Urothelium cell line (cell line): ENCODE measurements around the gene INHBE.
"Not testable (repeated sequence)": the region's sequence is repeated elsewhere in the genome, so short reads cannot be mapped to it uniquely, and the experiment has no call there.

Experiments
- DNase-seq: peaks from one replicate; pipeline ENCODE4 v3.0.0; 2011; ENCODE audit warnings: low spot score, mixed read lengths
- FAIRE-seq: peaks from 2 replicates; lab custom pipeline; 2011; peaks lifted over from hg19 to GRCh38; lab: Jason Lieb, UNC

INHBE gene

DNA sequence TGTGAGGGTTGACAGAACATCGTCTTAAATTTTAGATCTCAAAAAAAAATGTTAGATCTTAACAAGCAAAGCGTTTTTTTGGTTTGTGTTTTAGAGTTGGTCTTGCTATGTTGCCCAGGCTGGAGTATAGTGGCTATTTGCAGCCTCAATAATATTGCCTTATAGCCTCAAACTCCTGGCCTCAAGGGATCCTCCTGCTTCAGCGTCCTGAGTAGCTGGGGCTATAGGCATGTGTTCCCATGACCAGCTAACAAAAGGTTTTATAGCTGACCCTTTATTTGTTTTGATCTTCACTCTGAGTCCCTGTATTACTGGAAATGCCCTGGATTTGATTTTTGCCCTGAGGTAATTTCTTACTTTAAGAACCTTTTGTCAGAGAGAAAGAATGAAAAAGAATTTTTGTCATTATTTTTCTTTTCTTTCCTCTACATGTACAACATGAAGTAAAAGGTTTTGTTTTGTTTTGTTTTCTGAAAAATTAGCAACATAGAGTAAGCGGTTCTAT lies 15.3 kb upstream of the INHBE start:
- no peak for FAIRE-seq

DNA sequence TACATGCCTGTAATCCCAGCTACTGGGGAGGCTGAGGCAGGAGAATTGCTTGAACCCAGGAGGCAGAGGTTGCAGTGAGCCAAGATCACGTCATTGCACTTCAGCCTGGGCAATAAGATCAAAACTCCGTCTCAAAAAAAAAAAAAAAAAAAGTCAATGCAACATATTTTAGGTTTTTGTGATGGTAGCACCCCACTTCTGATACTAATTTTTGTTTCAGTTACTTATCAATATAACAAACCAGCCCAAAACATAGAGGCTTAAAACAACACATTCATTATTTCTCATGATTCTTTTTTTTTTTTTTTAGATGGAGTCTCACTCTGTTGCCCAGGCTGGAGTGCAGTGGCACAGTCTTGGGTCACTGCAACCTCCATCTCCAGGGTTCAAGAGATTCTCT lies 13.7 kb upstream of the INHBE start:
- FAIRE-seq, DNase-seq: not testable (repeated sequence)

More for the DNA sequence above, 15.3 kb upstream of the INHBE start:
- DNase-seq, result no peak

DNA sequence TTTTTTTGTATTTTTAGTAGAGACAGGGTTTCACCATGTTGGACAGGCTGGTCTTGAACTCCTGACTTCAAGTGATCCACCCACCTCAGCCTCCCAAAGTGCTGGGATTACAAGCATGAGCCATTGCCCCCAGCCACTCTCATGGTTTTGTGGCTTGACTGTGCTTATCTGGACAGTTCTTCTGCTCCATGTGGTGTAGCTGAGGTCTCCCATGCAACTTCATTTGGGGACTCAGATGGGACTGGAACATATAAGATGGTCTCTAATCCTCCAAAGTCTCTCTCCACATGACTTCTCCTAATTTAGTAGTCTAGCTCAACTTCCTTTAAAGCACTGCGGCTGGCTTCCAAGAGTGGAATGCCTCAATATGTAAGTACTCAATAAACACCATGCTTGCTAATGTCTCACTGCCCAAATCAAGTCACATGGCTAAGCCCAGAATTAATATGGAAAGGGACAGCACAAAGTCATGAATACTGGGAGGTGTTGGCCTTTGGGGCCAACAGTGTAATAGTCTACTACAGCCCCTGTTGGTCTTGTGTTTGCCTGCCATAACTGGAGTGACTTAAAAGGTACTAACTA lies 13.2 kb upstream of the INHBE start:
- FAIRE-seq (no peak), DNase-seq (no peak)

DNA sequence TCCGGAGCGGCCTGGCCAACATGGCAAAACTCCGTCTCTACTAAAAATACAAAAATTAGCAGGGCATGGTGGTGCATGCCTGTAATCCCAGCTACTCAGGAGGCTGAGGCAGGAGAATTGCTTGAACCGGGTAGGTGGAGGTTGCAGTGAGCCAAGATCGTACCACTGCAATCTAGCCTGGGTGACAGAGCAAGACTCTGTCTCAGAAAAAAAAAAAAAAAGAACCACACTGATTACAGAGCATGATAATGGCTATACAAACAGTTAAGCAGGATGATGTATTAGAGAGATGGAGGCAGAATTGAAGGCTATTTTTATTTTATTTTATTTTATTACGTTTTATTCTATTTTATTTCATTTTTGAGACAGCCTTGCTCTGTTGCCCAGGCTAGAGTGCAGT lies 10.8 kb upstream of the INHBE start:
- not testable (repeated sequence) for FAIRE-seq

DNA sequence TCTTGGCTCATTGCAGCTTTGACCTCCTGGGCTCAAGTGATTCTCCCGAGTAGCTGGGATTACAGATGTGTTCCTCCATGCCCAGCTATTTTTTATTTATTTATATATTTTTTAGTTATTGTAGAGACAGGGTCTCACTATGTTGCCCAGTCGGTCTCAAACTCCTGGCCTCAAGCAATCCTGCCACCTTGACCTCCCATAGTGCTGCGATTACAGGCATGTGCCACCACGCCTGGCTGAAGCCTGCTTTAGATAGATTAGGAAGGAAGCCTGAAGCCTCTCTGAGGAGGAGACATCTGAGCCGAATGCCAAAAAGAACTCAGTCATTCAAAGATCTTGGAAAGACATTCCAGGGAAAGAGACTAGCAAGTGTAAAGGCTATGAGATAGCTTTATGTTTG lies 10.4 kb upstream of the INHBE start:
- DNase-seq, result no peak
- FAIRE-seq, result no peak

More for the DNA sequence above, 10.8 kb upstream of the INHBE start:
- DNase-seq, result not testable (repeated sequence)

DNA sequence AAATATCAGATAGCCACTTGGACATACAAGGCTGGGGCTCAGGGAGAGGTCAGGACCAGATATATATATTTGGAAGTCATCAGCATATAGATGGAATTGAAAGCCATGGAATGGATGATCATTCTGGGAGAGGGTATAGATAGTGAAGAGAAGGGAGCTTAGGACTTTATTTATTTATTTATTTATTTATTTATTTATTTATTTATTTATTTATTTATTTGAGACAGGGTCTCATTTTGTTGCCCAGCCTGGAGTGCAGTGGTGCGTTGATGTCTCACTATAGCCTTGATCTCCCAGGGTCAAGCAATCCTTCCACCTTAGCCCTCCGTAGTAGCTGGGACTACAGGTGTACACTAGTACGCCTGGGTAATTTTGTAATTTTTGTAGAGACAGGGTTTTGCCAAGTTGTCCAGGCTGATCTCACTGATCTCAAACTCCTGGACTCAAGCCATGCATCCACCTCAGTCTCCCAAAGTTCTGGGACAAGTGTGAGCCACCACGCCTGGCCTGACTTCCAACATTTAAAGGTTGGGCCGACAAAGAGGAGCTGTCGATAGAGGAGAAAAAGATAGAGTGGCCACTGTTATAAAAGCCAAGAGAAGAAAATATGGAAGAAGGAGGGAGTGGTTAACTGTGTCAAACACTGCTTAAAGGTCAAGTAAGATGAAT lies 8.7 kb upstream of the INHBE start:
- FAIRE-seq, result no peak
- DNase-seq, result no peak

DNA sequence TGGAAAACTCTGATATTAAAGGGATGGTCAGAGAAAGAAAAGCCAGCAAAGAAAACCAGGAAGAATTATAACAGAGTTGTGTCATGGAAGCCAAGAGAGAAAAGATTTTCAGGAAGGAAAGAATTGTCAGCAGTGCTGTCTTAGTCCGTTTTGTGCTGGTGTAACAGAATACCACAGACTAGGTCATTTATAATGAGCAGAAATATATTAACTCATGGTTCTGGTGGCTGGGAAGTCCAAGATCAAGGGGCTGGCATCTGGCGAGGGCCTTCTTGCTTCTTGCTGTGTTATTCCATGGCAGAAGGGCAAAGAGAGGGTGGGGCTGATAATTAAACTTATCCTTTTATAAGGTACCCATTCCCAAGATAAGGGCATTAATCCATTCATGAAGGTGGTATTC lies 6.4 kb upstream of the INHBE start:
- FAIRE-seq (no peak), DNase-seq (no peak)

DNA sequence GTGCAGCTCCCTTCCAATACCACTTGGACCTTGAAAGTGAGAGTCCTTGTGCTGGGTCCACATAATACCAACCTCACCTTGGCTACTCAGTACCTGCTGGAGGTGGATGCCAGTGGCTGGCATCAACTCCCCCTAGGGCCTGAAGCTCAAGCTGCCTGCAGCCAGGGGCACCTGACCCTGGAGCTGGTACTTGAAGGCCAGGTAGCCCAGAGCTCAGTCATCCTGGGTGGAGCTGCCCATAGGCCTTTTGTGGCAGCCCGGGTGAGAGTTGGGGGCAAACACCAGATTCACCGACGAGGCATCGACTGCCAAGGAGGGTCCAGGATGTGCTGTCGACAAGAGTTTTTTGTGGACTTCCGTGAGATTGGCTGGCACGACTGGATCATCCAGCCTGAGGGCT lies 5.7 kb upstream of the INHBE start:
- FAIRE-seq, result no peak
- no peak for DNase-seq

DNA sequence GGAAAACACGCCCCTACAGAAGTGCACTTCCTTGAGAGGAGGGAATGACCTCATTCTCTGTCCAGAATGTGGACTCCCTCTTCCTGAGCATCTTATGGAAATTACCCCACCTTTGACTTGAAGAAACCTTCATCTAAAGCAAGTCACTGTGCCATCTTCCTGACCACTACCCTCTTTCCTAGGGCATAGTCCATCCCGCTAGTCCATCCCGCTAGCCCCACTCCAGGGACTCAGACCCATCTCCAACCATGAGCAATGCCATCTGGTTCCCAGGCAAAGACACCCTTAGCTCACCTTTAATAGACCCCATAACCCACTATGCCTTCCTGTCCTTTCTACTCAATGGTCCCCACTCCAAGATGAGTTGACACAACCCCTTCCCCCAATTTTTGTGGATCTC lies 5.0 kb upstream of the INHBE start:
- no peak for DNase-seq
- no peak for FAIRE-seq

DNA sequence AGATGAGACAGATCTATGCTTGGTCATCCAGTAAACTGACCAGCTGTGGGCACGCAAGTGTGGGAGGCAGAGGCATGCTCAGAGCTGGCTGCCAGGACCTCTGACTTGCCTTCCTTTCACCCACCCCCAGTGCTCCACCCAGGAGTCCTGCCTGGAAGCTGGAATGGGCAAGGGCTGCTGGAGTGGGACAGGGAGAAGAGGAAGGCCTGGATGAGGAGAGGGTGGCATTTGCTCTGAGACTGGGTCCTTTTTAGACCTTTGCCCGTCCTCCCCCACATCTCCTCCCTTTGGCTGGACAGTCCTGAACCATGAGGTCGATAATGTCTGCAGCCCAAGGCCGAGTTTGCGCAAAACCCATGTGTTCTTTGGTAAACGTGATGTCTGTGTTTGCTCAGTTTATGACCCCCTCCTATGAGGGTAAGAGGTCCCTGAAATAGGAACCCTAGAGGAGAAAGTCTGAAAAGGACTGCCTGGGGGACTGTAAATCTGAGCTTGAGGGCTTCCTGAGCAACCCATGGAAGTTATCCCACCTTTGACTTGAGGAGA lies 3.8 kb upstream of the INHBE start:
- FAIRE-seq (no peak), DNase-seq (no peak)

DNA sequence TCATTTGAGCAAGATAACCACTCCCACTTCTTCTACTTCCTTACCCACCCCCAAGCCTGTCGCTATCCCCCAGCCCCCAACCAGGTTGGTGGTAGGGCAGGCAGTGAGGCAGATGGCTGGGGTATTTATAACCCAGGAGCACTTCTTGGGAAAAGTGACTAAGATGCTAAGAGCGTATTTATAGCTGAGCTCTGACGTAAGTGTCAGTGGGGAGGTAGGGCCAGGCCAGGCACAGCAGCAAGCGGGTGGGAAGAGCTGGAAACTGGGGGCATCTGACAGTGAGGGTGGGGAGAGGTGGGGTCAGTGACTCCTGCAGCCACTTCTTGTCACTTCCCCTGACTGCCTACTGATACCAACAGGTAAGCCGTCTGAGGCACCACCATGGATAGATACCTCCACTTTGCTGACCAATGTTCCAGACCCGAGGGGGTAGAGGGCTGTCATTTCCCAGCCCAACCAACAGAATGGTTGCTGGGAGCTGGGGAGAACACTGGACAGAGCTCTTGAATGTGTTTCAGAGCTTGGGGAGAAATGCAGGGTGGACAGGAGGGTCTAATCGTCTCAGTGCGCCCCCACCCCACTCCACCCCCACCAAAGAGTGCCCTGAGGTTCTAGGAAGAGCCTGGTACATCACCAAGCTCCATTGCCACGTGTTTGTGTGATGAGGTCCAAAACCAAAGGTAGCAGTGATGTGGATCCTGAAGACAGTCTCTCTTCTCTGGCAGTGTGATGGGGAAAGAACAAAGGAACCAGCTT lies 2.7 kb upstream of the INHBE start:
- FAIRE-seq, result no peak
- peak; percentile 68 for DNase-seq

DNA sequence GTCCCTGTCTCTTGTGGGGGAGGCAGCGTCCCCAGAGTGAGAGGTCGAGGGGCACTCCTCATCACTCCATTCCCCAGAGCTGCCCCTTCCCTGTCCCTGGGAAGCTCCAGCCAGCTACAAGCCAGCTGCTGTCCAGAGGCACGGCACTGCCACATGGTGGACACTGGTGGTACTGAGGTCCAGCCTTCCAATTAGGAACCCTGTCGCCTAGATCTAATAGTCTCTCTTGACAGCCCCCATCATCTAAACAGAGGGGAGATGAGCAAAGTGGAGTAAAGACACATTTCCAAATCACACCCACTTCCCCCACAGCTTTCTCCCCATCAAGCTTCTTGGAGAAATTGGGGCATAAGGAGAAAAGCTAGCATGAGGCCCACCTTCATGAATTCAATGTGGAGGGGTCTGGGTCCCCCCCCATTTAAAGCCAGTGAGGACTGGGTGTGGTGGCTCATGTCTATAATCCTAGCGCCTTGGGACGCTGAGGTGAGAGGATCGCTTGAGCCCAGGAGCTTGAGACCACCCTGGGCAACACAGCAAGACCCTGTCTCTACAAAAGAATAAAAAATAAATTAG lies 2.1 kb upstream of the INHBE start:
- FAIRE-seq, result no peak
- peak; percentile 74 for DNase-seq

DNA sequence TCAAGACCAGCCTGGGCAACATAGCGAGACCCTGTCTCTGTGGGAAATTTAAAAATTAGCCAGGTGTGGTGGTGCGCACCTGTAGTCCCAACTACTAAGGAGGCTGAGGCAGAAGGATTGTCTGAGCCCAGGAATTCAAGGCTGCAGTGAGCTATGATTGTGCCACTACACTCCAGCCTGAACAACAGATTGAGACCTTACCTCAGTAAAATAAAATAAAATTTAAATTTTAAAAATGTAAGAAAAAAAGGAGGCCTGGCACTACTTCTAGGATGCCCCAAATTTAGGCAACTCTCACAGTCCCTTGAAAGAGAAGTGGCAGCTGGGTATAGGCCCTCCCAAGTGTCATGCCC lies 918 bp upstream of the INHBE start:
- FAIRE-seq (no peak), DNase-seq (no peak)

DNA sequence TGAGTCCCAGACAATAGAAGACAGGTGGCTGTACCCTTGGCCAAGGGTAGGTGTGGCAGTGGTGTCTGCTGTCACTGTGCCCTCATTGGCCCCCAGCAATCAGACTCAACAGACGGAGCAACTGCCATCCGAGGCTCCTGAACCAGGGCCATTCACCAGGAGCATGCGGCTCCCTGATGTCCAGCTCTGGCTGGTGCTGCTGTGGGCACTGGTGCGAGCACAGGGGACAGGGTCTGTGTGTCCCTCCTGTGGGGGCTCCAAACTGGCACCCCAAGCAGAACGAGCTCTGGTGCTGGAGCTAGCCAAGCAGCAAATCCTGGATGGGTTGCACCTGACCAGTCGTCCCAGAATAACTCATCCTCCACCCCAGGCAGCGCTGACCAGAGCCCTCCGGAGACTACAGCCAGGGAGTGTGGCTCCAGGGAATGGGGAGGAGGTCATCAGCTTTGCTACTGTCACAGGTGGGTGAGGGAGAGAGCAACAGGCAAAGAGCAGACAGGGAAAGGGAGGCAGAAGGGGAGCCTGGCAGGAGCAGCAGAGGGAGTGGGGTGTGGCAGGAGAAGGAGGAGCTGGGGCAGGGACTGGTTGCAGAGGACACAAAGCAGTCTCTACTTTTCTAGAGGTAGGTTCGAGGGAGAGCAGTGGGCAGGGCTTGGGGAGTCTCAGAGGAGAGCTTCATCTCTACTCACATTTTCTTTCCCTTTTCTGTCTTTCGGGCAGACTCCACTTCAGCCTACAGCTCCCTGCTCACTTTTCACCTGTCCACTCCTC lies 452 bp downstream of the INHBE start:
- no peak for DNase-seq

DNA sequence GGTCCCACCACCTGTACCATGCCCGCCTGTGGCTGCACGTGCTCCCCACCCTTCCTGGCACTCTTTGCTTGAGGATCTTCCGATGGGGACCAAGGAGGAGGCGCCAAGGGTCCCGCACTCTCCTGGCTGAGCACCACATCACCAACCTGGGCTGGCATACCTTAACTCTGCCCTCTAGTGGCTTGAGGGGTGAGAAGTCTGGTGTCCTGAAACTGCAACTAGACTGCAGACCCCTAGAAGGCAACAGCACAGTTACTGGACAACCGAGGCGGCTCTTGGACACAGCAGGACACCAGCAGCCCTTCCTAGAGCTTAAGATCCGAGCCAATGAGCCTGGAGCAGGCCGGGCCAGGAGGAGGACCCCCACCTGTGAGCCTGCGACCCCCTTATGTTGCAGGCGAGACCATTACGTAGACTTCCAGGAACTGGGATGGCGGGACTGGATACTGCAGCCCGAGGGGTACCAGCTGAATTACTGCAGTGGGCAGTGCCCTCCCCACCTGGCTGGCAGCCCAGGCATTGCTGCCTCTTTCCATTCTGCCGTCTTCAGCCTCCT lies 1.1 kb downstream of the INHBE start:
- peak; percentile 57 for DNase-seq
- FAIRE-seq, result no peak

More for the DNA sequence above, 452 bp downstream of the INHBE start:
- FAIRE-seq, result no peak

DNA sequence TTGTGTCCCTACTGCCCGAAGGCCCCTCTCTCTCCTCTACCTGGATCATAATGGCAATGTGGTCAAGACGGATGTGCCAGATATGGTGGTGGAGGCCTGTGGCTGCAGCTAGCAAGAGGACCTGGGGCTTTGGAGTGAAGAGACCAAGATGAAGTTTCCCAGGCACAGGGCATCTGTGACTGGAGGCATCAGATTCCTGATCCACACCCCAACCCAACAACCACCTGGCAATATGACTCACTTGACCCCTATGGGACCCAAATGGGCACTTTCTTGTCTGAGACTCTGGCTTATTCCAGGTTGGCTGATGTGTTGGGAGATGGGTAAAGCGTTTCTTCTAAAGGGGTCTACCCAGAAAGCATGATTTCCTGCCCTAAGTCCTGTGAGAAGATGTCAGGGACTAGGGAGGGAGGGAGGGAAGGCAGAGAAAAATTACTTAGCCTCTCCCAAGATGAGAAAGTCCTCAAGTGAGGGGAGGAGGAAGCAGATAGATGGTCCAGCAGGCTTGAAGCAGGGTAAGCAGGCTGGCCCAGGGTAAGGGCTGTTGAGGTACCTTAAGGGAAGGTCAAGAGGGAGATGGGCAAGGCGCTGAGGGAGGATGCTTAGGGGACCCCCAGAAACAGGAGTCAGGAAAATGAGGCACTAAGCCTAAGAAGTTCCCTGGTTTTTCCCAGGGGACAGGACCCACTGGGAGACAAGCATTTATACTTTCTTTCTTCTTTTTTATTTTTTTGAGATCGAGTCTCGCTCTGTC lies 1.8 kb downstream of the INHBE start:
- DNase-seq, result no peak
- FAIRE-seq, result no peak

DNA sequence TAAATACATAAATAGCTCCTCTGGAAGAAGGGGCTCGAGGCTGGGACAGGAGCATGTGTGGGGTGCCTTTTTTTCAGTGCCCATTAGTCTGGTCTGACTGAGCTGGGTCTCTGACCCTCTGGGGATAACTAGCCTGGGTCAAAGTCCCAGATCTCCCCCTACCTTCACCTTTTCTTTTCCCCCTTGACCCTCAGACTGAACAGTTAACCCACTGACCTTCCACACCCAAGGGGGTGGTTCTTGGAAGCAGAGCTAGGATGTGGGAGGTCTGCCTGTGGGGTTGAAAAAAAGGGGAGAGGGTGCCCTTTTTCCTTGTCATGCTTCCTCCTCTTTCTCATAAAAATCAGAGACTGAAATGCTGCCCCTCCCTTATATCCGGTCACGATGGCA lies 3.6 kb downstream of the INHBE start:
- FAIRE-seq (no peak), DNase-seq (no peak)

DNA sequence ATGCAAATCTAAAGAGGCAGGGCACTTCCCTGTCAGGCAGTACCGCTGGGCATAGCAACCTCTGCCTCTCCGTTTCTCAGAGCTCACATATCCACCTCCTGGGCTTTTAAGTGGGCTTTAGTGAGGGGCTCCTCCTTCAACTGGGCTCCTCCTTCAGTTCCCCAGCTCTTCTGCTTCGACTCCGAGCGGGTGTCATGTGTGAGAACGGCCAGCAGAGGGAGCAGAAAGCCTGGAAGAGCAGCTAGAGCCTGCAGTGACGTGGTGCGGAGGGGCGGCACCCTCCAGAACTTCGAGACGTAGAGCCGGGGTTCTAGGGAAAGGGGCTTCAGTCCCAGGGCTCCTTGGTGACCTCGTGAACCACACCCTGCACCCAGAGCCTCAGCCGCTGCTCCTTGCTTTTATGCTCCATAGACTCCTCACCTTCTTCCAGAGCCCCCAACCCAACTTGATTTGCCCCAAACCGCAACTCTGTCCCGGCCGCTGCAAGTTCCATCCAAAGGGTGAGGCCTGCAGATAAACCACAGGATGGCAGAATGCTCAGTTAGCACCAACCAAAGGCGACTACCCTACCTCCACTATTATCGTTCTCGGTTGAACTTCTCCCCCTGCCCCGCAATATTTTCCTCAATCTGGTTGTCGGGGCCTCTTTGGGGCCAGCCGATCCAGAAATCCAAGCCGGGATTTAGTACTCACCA lies 4.1 kb downstream of the INHBE start:
- peak; percentile 89 for DNase-seq
- FAIRE-seq, result no peak
